ENCODE measurements around the gene RNF144A. TPM values are rescaled to one million over a fixed set of nuclear protein-coding genes. Genes with fewer than 3 reads are reported as not detected.

RNF144A gene
- total and polyA plus RNA-seq, 2 experiments from 2014 or later = 2.8 to 14.7 TPM

DNA sequence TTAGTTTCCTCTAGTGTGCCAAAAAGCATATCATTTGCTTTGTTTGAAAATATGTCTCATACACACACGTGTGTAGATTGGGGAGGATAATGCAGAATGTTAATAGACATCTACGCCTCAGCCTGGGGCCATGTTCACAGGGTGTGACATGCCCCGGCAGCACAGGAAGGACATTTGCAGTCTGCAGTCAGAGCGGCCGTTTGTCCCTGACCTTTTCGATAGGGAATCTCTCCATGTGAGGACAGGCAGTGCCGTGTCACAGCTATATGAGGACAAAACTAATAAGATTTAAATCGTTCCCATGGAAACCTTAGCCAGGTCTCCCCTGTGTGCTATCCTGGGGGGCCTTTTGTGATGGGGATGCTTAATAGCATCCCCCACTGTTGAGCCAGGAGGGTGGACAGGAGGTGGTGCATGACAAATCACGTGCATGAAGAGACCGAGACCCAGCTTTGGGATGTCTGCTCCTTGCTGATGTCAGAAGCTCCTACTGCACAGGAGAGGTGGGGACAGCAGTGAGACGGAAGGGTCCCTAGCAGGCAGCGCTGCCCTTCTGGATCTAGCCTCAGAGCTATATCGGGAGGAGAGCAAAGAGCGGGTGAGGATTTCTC is 100.6 kb downstream of the RNF144A start (continued):
- TF ChIP-seq, protein P1, sequence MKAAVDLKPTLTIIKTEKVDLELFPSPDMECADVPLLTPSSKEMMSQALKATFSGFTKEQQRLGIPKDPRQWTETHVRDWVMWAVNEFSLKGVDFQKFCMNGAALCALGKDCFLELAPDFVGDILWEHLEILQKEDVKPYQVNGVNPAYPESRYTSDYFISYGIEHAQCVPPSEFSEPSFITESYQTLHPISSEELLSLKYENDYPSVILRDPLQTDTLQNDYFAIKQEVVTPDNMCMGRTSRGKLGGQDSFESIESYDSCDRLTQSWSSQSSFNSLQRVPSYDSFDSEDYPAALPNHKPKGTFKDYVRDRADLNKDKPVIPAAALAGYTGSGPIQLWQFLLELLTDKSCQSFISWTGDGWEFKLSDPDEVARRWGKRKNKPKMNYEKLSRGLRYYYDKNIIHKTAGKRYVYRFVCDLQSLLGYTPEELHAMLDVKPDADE (IDR thresholded peaks at IDR 0.05) = no peak
- TF ChIP-seq, protein P2, sequence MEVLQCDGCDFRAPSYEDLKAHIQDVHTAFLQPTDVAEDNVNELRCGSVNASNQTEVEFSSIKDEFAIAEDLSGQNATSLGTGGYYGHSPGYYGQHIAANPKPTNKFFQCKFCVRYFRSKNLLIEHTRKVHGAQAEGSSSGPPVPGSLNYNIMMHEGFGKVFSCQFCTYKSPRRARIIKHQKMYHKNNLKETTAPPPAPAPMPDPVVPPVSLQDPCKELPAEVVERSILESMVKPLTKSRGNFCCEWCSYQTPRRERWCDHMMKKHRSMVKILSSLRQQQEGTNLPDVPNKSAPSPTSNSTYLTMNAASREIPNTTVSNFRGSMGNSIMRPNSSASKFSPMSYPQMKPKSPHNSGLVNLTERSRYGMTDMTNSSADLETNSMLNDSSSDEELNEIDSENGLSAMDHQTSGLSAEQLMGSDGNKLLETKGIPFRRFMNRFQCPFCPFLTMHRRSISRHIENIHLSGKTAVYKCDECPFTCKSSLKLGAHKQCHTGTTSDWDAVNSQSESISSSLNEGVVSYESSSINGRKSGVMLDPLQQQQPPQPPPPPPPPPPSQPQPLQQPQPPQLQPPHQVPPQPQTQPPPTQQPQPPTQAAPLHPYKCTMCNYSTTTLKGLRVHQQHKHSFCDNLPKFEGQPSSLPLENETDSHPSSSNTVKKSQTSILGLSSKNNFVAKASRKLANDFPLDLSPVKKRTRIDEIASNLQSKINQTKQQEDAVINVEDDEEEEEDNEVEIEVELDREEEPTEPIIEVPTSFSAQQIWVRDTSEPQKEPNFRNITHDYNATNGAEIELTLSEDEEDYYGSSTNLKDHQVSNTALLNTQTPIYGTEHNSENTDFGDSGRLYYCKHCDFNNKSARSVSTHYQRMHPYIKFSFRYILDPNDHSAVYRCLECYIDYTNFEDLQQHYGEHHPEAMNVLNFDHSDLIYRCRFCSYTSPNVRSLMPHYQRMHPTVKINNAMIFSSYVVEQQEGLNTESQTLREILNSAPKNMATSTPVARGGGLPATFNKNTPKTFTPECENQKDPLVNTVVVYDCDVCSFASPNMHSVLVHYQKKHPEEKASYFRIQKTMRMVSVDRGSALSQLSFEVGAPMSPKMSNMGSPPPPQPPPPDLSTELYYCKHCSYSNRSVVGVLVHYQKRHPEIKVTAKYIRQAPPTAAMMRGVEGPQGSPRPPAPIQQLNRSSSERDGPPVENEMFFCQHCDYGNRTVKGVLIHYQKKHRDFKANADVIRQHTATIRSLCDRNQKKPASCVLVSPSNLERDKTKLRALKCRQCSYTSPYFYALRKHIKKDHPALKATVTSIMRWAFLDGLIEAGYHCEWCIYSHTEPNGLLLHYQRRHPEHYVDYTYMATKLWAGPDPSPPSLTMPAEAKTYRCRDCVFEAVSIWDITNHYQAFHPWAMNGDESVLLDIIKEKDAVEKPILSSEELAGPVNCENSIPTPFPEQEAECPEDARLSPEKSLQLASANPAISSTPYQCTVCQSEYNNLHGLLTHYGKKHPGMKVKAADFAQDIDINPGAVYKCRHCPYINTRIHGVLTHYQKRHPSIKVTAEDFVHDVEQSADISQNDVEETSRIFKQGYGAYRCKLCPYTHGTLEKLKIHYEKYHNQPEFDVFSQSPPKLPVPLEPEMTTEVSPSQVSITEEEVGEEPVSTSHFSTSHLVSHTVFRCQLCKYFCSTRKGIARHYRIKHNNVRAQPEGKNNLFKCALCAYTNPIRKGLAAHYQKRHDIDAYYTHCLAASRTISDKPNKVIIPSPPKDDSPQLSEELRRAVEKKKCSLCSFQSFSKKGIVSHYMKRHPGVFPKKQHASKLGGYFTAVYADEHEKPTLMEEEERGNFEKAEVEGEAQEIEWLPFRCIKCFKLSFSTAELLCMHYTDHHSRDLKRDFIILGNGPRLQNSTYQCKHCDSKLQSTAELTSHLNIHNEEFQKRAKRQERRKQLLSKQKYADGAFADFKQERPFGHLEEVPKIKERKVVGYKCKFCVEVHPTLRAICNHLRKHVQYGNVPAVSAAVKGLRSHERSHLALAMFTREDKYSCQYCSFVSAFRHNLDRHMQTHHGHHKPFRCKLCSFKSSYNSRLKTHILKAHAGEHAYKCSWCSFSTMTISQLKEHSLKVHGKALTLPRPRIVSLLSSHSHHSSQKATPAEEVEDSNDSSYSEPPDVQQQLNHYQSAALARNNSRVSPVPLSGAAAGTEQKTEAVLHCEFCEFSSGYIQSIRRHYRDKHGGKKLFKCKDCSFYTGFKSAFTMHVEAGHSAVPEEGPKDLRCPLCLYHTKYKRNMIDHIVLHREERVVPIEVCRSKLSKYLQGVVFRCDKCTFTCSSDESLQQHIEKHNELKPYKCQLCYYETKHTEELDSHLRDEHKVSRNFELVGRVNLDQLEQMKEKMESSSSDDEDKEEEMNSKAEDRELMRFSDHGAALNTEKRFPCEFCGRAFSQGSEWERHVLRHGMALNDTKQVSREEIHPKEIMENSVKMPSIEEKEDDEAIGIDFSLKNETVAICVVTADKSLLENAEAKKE (CRISPR knock-in tag; IDR thresholded peaks at IDR 0.05) = no peak
- TF ChIP-seq ZNF114 (CRISPR knock-in tag; IDR thresholded peaks at IDR 0.05) = no peak
- no peak for TF ChIP-seq STAT1 (IDR thresholded peaks at IDR 0.05; ENCODE audit: unreplicated experiment)
- TF ChIP-seq POLR2AphosphoS5 (IDR thresholded peaks at IDR 0.05; ENCODE audit: low read depth) = no peak

DNA sequence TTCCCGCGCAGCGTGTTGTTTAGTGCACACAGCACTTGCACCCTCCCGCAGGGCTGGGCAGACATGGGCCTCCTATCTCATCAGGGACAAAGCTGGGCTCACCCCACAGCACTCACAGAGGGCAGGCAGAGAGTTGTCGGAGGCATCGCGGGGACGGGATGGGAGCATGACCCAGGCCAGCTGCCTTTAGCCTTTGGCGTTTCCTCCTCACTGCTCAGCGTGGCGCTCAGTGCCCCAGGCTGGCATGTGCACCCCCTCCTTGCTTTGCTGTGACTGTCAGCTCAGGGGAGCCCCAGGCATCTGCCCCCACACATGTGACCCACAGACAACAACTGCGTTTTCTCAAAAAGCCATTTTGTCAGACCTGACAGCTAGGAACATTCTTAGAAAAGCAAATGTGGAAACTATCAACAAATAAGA is 101.1 kb downstream of the RNF144A start:
- Histone ChIP-seq H3K27ac (ENCODE audit: low read depth) (no peak overlapping the region), H2AFZ (no peak overlapping the region), H3K36me3 (ENCODE audit: insufficient read depth) (no peaks in the 10 kb centered on the region), H3K4me3 (no peak overlapping the region), H3K4me1 (ENCODE audit: insufficient read depth) (no peaks in the 10 kb centered on the region), H3K27me3 (ENCODE audit: insufficient read depth) (no peaks in the 10 kb centered on the region), H3K9me2 (ENCODE audit: insufficient read depth) (no peaks in the 10 kb centered on the region), H3K79me2 (replicated peaks; ENCODE audit: insufficient read depth) (no peaks in the 10 kb centered on the region), H4K20me1 (replicated peaks; ENCODE audit: insufficient read depth) (no peaks in the 10 kb centered on the region), H3K4me2 (no peak overlapping the region), H3F3A (replicated peaks; ENCODE audit: low read depth) (no peaks in the 10 kb centered on the region)
- peaks cover 12% of the 10 kb centered on the region for H3K4me1 Mint-ChIP-seq
- peaks cover 3% of the 10 kb centered on the region for H3K27me3 Mint-ChIP-seq (ENCODE audit: insufficient read depth, low read depth, poor library complexity)
- DNase-seq (ENCODE audit: low spot score) (no peak), ATAC-seq (peak; percentile 34)
- no peaks in the 10 kb centered on the region; the same call in 2 of the 3 replicates for H3K36me3 Mint-ChIP-seq (ENCODE audit: low read depth)
- H3K27ac Mint-ChIP-seq = no peak overlapping the region; the same call in 1 of the 2 replicates
- H3K9me3 Mint-ChIP-seq = no peaks in the 10 kb centered on the region
- H3K4me3 Mint-ChIP-seq = no peak overlapping the region
- TF ChIP-seq JUNB (IDR thresholded peaks at IDR 0.05; ENCODE audit: unreplicated experiment) (no peak), ZNF331 (CRISPR knock-in tag; IDR thresholded peaks at IDR 0.05; ENCODE audit: low read depth) (no peak), ZNF114 (CRISPR knock-in tag; IDR thresholded peaks at IDR 0.05) (no peak), EZH2phosphoT487 (IDR thresholded peaks at IDR 0.05; ENCODE audit: unreplicated experiment) (no peak)
- TF ChIP-seq, protein P3, sequence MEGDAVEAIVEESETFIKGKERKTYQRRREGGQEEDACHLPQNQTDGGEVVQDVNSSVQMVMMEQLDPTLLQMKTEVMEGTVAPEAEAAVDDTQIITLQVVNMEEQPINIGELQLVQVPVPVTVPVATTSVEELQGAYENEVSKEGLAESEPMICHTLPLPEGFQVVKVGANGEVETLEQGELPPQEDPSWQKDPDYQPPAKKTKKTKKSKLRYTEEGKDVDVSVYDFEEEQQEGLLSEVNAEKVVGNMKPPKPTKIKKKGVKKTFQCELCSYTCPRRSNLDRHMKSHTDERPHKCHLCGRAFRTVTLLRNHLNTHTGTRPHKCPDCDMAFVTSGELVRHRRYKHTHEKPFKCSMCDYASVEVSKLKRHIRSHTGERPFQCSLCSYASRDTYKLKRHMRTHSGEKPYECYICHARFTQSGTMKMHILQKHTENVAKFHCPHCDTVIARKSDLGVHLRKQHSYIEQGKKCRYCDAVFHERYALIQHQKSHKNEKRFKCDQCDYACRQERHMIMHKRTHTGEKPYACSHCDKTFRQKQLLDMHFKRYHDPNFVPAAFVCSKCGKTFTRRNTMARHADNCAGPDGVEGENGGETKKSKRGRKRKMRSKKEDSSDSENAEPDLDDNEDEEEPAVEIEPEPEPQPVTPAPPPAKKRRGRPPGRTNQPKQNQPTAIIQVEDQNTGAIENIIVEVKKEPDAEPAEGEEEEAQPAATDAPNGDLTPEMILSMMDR (conservative IDR thresholded peaks at IDR 0.05; ENCODE audit: low read depth in 2 of 2) = no peak
